H1 (cell line): Measurements from ENCODE around the gene TNFAIP8L3. TPM values are rescaled to one million over a fixed set of nuclear protein-coding genes. Genes with fewer than 3 reads are reported as not detected.

Source experiments
- ASH2L ChIP-seq: fragments of 200-600, 300-600 bp; sonication (generic); IDR thresholded peaks from one replicate; pipeline ENCODE4 v1.7.1; 2017; ENCODE audit warnings: low read length
- BACH1 ChIP-seq: IDR thresholded peaks from 2 replicates; pipeline ENCODE4 v1.6.1; 2012; ENCODE audit warnings: low read length, improper control_type of control experiment
- BRCA1 ChIP-seq: IDR thresholded peaks from 2 replicates; pipeline ENCODE4 v1.6.1; 2012; ENCODE audit warnings: low read depth, low read length, improper control_type of control experiment
- CHD2 ChIP-seq: IDR thresholded peaks from 2 replicates; pipeline ENCODE4 v1.6.1; 2012; ENCODE audit warnings: low read length, improper control_type of control experiment
- CHD7 ChIP-seq: fragments of 300-600 bp; sonication (generic); IDR thresholded peaks from 2 replicates; pipeline ENCODE4 v1.7.1; 2012; ENCODE audit warnings: low read length, moderate library complexity, mild to moderate bottlenecking, inconsistent platforms; ENCODE audit not compliant: insufficient replicate concordance
- NRF1 ChIP-seq: IDR thresholded peaks from 2 replicates; pipeline ENCODE4 v1.6.1; 2011; ENCODE audit warnings: mild to moderate bottlenecking, low read depth, low read length, improper control_type of control experiment
- PHF8 ChIP-seq: fragments of 200-600 bp; sonication (generic); conservative IDR thresholded peaks from 2 replicates; pipeline ENCODE4 v1.7.1; 2012; ENCODE audit warnings: low read depth, mild to moderate bottlenecking, inconsistent platforms, low read length, moderate library complexity
- POLR2A ChIP-seq, 2 experiments: IDR thresholded peaks; 1 replicate in 1 of 2; 2 replicates in 1 of 2; pipeline ENCODE4 v1.6.1; 2011; ENCODE audit warnings: low read depth in 2 of 2, low read length in 2 of 2, mild to moderate bottlenecking in 2 of 2; ENCODE audit errors: control extremely low read depth in 1 of 2
- ZNF274 ChIP-seq: IDR thresholded peaks from 2 replicates; pipeline ENCODE4 v1.7.0; 2012; ENCODE audit warnings: low read length, borderline replicate concordance; ENCODE audit errors: extremely low read depth
- polyA plus RNA-seq, 7 experiments: library from polyadenylated mRNA; depleted of rRNA in 3 of 7; stranded (reverse) in 5 of 7; unstranded in 2 of 7; fragments of >200 nt in 5 of 7; fragments of 200-250 nt in 2 of 7; gene quantifications; 1 replicate in 5 of 7; 2 replicates in 1 of 7; 4 replicates in 1 of 7; pipeline versions ENCODE4 v1.2.1 to v1.2.3, GENCODE V29; 2011 to 2013; ENCODE audit warnings: missing spikeins in 2 of 7, mixed read lengths in 2 of 7
- total RNA-seq: library from RNA; stranded (reverse); fragmentation: NEBNext Ultra II Directional; extraction: Animal tissue kit (Norgen Biotek cat#: 25700); gene quantifications from 2 replicates; pipeline ENCODE4 v1.2.1, GENCODE V29; 2021

Gene TNFAIP8L3
- total and polyA plus RNA-seq, 2 of the 8 experiments (the other 6 are each of a cell fraction or from before 2014, with no cell fraction given) = 0.23 to 0.67 TPM

GRCh38 chr15:51117270-51117669, 22.6 kb upstream of the TNFAIP8L3 start (continued):
- TF ChIP-seq CHD7 (no peak), POLR2A (IDR thresholded peaks at IDR 0.05; ENCODE audit: control extremely low read depth in 1 of 2, low read depth in 2 of 2, low read length in 2 of 2) (no peak), ASH2L (no peak), ZNF274 (no peak), PHF8 (no peak), BACH1 (no peak), BRCA1 (no peak), CHD2 (no peak), NRF1 (no peak)
